HFFc6 (cell line): ENCODE measurements around the gene ANXA3. TPM values are rescaled to one million over a fixed set of nuclear protein-coding genes. Genes with fewer than 3 reads are reported as not detected.
A peak's percentile ranks its signal among the peaks of the same experiment; 100 is the strongest.

Source experiments
- DNase-seq: peaks from one replicate; pipeline ENCODE4 v3.0.0-alpha.2; 2018
- H3K27ac Mint-ChIP-seq: 2 replicates; pipeline ENCODE4 v1.8.0; 2020; ENCODE audit warnings: mild to moderate bottlenecking, mixed read lengths
- H3K27me3 Mint-ChIP-seq: 2 replicates; pipeline ENCODE4 v1.8.0; 2021; ENCODE audit warnings: mild to moderate bottlenecking, moderate library complexity, mixed read lengths; ENCODE audit not compliant: insufficient read depth
- H3K36me3 Mint-ChIP-seq: 2 replicates; pipeline ENCODE4 v1.8.0; 2021; ENCODE audit warnings: low read depth, mixed read lengths
- H3K4me1 Mint-ChIP-seq: 2 replicates; pipeline ENCODE4 v1.8.0; 2020; ENCODE audit warnings: low read depth, mixed read lengths
- H3K4me3 Mint-ChIP-seq: 2 replicates; pipeline ENCODE4 v1.8.0; 2020; ENCODE audit warnings: mild to moderate bottlenecking, moderate library complexity, mixed read lengths
- H3K9me3 Mint-ChIP-seq: 2 replicates; pipeline ENCODE4 v1.8.0; 2020; ENCODE audit warnings: mild to moderate bottlenecking, mixed read lengths
- total RNA-seq, 6 experiments: library from RNA; stranded (reverse); fragmentation: NEBNext Ultra II Directional; extraction: Animal tissue kit (Norgen Biotek cat#: 25700); gene quantifications; 2 replicates in 1 of 6; 3 replicates in 5 of 6; pipeline ENCODE4 v1.2.3, GENCODE V29; 2021
- TF ChIP-seq, protein P1 (sequence below): fragments of 200-600 bp; sonication (generic); IDR thresholded peaks from 2 replicates; pipeline ENCODE4 v1.5.0; 2021; ENCODE audit warnings: antibody characterized with exemption, mild to moderate bottlenecking

The ANXA3 gene
- total RNA-seq, 6 experiments from 2014 or later: 1.5 to 3.0 (median 1.6) TPM

- no peak overlapping the region for H3K4me3 Mint-ChIP-seq
- no peaks in the 10 kb centered on the region for H3K9me3 Mint-ChIP-seq
- H3K4me1 Mint-ChIP-seq: peaks cover 79% of the 10 kb centered on the region
- H3K36me3 Mint-ChIP-seq: no peaks in the 10 kb centered on the region
- no peaks in the 10 kb centered on the region; the same call in 1 of the 2 replicates for H3K27me3 Mint-ChIP-seq
- TF ChIP-seq, protein P1, sequence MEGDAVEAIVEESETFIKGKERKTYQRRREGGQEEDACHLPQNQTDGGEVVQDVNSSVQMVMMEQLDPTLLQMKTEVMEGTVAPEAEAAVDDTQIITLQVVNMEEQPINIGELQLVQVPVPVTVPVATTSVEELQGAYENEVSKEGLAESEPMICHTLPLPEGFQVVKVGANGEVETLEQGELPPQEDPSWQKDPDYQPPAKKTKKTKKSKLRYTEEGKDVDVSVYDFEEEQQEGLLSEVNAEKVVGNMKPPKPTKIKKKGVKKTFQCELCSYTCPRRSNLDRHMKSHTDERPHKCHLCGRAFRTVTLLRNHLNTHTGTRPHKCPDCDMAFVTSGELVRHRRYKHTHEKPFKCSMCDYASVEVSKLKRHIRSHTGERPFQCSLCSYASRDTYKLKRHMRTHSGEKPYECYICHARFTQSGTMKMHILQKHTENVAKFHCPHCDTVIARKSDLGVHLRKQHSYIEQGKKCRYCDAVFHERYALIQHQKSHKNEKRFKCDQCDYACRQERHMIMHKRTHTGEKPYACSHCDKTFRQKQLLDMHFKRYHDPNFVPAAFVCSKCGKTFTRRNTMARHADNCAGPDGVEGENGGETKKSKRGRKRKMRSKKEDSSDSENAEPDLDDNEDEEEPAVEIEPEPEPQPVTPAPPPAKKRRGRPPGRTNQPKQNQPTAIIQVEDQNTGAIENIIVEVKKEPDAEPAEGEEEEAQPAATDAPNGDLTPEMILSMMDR: no peak
- DNase-seq: no peak
- no peak overlapping the region for H3K27ac Mint-ChIP-seq
Measured at GRCh38 chr4:78567500-78568060, 16.0 kb downstream of the ANXA3 start.

DNA sequence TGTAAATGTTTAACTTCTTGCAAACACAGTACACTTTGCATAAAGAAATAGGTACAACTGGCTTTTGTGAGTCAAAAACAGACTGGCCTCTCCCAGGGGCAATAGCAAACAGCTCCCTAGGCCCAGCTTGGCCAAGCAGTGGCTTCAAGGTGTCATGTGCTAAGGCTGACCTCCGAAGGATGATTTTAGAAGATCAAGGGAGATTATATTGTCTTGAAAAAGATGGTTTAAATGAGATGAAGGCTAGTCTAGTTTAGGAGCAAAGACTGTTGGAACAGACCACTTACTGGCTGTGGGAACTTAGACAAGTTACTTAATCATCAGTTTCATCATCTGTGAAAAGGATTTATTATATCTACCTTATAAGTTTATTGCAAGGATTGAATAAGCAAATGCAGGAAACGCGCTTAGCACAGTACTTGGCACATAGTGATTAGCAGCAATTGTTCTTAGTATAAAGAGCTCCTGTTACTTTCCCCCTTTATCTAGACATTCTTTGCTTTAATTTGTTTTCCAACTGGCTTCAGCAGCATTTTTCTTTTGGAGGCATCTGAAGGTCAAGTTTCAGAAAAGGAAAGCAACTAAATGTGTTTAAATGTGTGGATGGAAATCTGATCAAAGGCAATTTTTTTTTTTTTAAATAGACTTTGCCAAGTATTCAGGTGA lies 17.2 kb downstream of the ANXA3 start:
- Mint-ChIP-seq H3K27ac (peak overlapping the region; percentile 80), H3K9me3 (no peaks in the 10 kb centered on the region), H3K4me3 (peak overlapping the region; percentile 73), H3K4me1 (peaks cover 70% of the 10 kb centered on the region), H3K36me3 (no peaks in the 10 kb centered on the region), H3K27me3 (no peaks in the 10 kb centered on the region; the same call in 1 of the 2 replicates)
- no peak for DNase-seq
- TF ChIP-seq, protein P1: no peak

- Mint-ChIP-seq H3K27ac (peak overlapping the region; percentile 80), H3K9me3 (no peaks in the 10 kb centered on the region), H3K4me1 (peaks cover 64% of the 10 kb centered on the region), H3K27me3 (no peaks in the 10 kb centered on the region; the same call in 1 of the 2 replicates), H3K36me3 (no peaks in the 10 kb centered on the region), H3K4me3 (peak overlapping the region; percentile 73)
- TF ChIP-seq, protein P1: no peak
- DNase-seq: peak; percentile 75
Measured at GRCh38 chr4:78569306-78569821, 17.8 kb downstream of the ANXA3 start.

DNA sequence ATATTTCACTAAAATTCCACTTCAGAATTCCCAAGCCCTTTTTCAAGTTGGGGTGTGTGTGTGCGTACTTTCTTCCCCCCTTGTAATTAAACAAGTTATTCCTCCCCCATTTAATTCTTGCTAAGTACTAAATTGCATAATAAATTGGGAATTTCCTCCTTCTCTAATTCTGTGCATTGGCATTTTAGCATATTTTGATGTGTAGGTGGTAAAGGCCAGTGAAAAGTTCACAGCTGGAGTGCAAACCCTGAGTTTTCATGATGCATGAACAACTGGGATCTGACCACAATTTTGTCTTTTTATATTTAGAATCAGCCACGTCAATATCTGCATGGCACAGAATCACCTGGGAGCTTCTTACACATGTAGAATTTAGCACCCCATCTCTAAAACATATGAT lies 18.5 kb downstream of the ANXA3 start:
- H3K4me1 Mint-ChIP-seq: peaks cover 57% of the 10 kb centered on the region
- no peak for DNase-seq
- H3K4me3 Mint-ChIP-seq: no peak overlapping the region; the same call in 1 of the 2 replicates
- TF ChIP-seq, protein P1: no peak
- H3K27me3 Mint-ChIP-seq: no peaks in the 10 kb centered on the region; the same call in 1 of the 2 replicates
- no peaks in the 10 kb centered on the region for H3K9me3 Mint-ChIP-seq
- H3K27ac Mint-ChIP-seq: peak overlapping the region; percentile 34; the same call in 1 of the 2 replicates
- no peaks in the 10 kb centered on the region for H3K36me3 Mint-ChIP-seq

DNA sequence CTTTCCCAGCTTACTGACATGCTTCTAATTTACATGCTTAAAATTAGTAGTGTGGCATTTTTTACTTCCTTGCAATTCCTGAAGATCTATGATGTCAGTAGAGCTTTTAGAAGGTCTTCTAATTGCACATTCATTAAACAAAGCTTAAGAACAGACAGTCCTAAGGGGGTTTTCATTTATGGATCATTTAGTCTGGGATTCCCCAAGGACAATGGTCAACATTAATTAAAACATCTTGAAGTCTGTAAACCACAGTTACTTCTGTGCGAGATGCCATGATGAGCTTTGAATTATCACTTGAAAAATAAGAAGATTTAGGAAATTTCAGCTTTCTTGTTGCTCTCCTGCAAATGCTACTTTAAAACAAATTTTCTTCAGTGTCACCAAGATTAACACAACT lies 20.2 kb downstream of the ANXA3 start:
- Mint-ChIP-seq H3K4me1 (peaks cover 40% of the 10 kb centered on the region), H3K9me3 (no peaks in the 10 kb centered on the region), H3K27ac (no peak overlapping the region), H3K36me3 (no peaks in the 10 kb centered on the region), H3K27me3 (no peaks in the 10 kb centered on the region; the same call in 1 of the 2 replicates), H3K4me3 (no peak overlapping the region)
- TF ChIP-seq, protein P1: no peak
- DNase-seq: no peak
